Ovary (tissue), 3 donors: ENCODE measurements around the gene BOLA1.
"Not testable (repeated sequence)": the region's sequence is repeated elsewhere in the genome, so short reads cannot be mapped to it uniquely, and the experiment has no call there.

ENCODE experiments used
- CTCF ChIP-seq, 3 donors: fragments of 450-650 bp in 2 of 3; fragments of 200-600 bp in 1 of 3; IDR thresholded peaks; one replicate each; pipeline versions ENCODE4 v1.5.1 to v1.8.0; 2016 to 2022; ENCODE audit warnings: antibody characterized with exemption in 3 of 3, mild to moderate bottlenecking in 1 of 3
- POLR2A ChIP-seq: fragments of 450-650 bp; IDR thresholded peaks from one replicate; pipeline ENCODE4 v1.6.1; 2017; ENCODE audit warnings: antibody characterized with exemption, mild to moderate bottlenecking, moderate library complexity
- donor health status: DM: no; HTN: no; CAD: no.

- TF ChIP-seq POLR2A; CTCF (IDR thresholded peaks at IDR 0.05): not testable (repeated sequence)
Measured at GRCh38 chr1:149866887-149867286, 32.5 kb upstream of the BOLA1 start.
